ENCODE measurements around the gene IFT43. TPM values are rescaled to one million over a fixed set of nuclear protein-coding genes. Genes with fewer than 3 reads are reported as not detected.

The IFT43 gene
- total and polyA plus RNA-seq, 10 of the 15 experiments (the other 5 are each of a cell fraction or from before 2014, with no cell fraction given), result 8.2 to 24.8 (median 14.0) TPM

DNA sequence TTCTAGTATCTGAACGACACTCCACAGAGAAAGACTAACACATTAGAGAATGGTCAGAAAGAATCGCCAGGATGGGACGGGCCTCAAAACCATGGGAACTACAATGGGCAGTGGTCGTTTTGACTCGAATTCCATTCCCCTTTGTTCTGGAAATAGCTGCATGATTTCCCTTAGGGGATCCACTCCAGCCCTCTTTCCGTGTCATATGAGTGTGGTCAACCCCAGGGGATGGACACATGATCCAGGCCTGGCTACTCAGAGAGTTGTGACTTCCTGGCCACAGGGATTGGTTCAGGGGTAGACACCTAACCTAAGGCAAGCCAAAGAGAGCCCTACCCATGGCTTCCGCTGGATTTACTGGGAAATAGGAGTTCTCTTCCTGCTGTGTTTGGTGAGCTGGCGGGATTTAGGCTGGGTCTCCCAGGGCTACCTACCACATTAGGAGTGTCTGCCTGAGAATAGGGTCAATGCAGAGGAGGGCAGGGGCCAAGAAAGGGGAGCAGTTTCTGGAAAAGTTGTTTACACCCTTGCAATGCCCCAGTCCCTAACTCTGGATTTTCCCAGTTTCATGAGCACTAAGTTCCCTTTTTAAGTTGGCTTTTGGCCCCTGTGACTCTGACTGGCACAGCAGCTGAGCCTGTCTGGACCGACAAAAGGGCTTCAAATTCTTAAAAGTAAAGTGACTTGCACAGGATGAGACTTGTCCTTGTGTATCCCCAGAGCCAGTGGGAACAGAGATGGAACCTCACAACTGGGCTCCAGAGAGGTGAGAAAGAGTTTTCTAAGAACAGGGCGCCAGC, 138.1 kb downstream of the IFT43 start:
- H3K9ac ChIP-seq (ENCODE audit: control insufficient read depth, insufficient read depth, low read length), result no peak overlapping the region
- no peak overlapping the region for H3K4me2 ChIP-seq (ENCODE audit: control insufficient read depth, insufficient read depth)
- in situ Hi-C loops (cut with MboI) (no loop called here), intact Hi-C loops (cut with micrococcal nuclease; ENCODE audit: unreplicated experiment) (no loop called here)
- H3K27ac ChIP-seq (ENCODE audit: control insufficient read depth, insufficient read depth), result no peak overlapping the region
- H2AFZ ChIP-seq (ENCODE audit: control insufficient read depth, low read depth, low read length), result no peak overlapping the region
- H3K36me3 ChIP-seq (ENCODE audit: control insufficient read depth in 2 of 2, insufficient read depth in 2 of 2, low read length in 1 of 2), result no peaks in the 10 kb centered on the region
- ChIA-PET CTCF (no interaction called here), SMC1A (ENCODE audit: uncharacterized antibody, unreplicated experiment) (no interaction called here), POLR2A (no interaction called here), RAD21 (ENCODE audit: unreplicated experiment) (interaction anchor here (1.6 kb wide), 1 partner anchor 229 kb away, joined by 5 read pairs; no protein-coding TSS in a partner anchor)
- H3K9me3 ChIP-seq (replicated peaks; ENCODE audit: control insufficient read depth, insufficient read depth, low read length), result no peaks in the 10 kb centered on the region
- H3K4me1 ChIP-seq (ENCODE audit: control insufficient read depth, insufficient read depth, low read length), result no peaks in the 10 kb centered on the region
- H3K4me3 ChIP-seq, result no peak overlapping the region
- WGBS (ENCODE audit: insufficient coverage, insufficient replicate concordance, low lambda C conversion rate, missing lambda C conversion rate), result 44% methylated on average over 10 of the region's 10 CpGs
- no peaks in the 10 kb centered on the region for H3K79me2 ChIP-seq (ENCODE audit: control insufficient read depth, insufficient read depth, low read length)
- BruUV-seq (replicated peaks), result no TSS peak
- ATAC-seq (no peak), DNase-seq (ENCODE audit: low read depth, low spot score) (no peak), FAIRE-seq (no peak)
- TF ChIP-seq CHD4 (IDR thresholded peaks at IDR 0.05), result no peak
- no peak for TF ChIP-seq MTA3 (IDR thresholded peaks at IDR 0.05; ENCODE audit: borderline replicate concordance, low read length)
- TF ChIP-seq PML (IDR thresholded peaks at IDR 0.05; ENCODE audit: low read length), result no peak
- TF ChIP-seq ZNF384 (IDR thresholded peaks at IDR 0.05; ENCODE audit: borderline replicate concordance, low read depth, low read length), result no peak
- TF ChIP-seq POLR2AphosphoS2 (IDR thresholded peaks at IDR 0.05; ENCODE audit: low read depth, low read length), result no peak
- no peak for TF ChIP-seq NR2F1 (conservative IDR thresholded peaks at IDR 0.05)
- TF ChIP-seq NRF1 (conservative IDR thresholded peaks at IDR 0.05; ENCODE audit: low read depth, low read length), result no peak
- TF ChIP-seq ZBED1 (IDR thresholded peaks at IDR 0.05; ENCODE audit: borderline replicate concordance), result no peak
- TF ChIP-seq NFYA (IDR thresholded peaks at IDR 0.05; ENCODE audit: borderline replicate concordance, low read depth, low read length), result no peak
- TF ChIP-seq TBL1XR1 (IDR thresholded peaks at IDR 0.05; ENCODE audit: low read depth, low read length), result no peak
- TF ChIP-seq, protein P1, sequence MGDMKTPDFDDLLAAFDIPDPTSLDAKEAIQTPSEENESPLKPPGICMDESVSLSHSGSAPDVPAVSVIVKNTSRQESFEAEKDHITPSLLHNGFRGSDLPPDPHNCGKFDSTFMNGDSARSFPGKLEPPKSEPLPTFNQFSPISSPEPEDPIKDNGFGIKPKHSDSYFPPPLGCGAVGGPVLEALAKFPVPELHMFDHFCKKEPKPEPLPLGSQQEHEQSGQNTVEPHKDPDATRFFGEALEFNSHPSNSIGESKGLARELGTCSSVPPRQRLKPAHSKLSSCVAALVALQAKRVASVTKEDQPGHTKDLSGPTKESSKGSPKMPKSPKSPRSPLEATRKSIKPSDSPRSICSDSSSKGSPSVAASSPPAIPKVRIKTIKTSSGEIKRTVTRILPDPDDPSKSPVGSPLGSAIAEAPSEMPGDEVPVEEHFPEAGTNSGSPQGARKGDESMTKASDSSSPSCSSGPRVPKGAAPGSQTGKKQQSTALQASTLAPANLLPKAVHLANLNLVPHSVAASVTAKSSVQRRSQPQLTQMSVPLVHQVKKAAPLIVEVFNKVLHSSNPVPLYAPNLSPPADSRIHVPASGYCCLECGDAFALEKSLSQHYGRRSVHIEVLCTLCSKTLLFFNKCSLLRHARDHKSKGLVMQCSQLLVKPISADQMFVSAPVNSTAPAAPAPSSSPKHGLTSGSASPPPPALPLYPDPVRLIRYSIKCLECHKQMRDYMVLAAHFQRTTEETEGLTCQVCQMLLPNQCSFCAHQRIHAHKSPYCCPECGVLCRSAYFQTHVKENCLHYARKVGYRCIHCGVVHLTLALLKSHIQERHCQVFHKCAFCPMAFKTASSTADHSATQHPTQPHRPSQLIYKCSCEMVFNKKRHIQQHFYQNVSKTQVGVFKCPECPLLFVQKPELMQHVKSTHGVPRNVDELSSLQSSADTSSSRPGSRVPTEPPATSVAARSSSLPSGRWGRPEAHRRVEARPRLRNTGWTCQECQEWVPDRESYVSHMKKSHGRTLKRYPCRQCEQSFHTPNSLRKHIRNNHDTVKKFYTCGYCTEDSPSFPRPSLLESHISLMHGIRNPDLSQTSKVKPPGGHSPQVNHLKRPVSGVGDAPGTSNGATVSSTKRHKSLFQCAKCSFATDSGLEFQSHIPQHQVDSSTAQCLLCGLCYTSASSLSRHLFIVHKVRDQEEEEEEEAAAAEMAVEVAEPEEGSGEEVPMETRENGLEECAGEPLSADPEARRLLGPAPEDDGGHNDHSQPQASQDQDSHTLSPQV (IDR thresholded peaks at IDR 0.05), result no peak
- no peak for TF ChIP-seq SIX5 (IDR thresholded peaks at IDR 0.05; ENCODE audit: low read depth, low read length, severe bottlenecking)
- TF ChIP-seq STAT1 (conservative IDR thresholded peaks at IDR 0.05), result no peak
- no peaks in the 10 kb centered on the region for H3K27me3 ChIP-seq (replicated peaks in 1 of 2; ENCODE audit: control insufficient read depth in 2 of 2, insufficient read depth in 2 of 2, low read length in 1 of 2)
- H4K20me1 ChIP-seq (ENCODE audit: control insufficient read depth, insufficient read depth), result no peaks in the 10 kb centered on the region; the same call in 1 of the 2 replicates
